A549 (cell line): ENCODE data around the gene TBC1D16. TPM values are rescaled to one million over a fixed set of nuclear protein-coding genes. Genes with fewer than 3 reads are reported as not detected.

Experiments
- ATAC-seq, 2 experiments: fragments of 200-7000 bp in 1 of 2; fragments of >200 bp in 1 of 2; cut with Nextera tagmentation in 1 of 2; cut with Tn5 transposase in 1 of 2; 3 replicates each; pipeline versions ENCODE4 v1.8.0 to v1.9.1; 2018 to 2020; ENCODE audit warnings: mild to moderate bottlenecking in 1 of 2, moderate library complexity in 1 of 2
- CTCF ChIA-PET: fragments of 300-600 bp; sonication (Branson Sonifier 250); formaldehyde crosslinking; extraction: SDS; loops from one replicate; lab custom pipeline; 2021; ENCODE audit warnings: antibody characterized with exemption, inconsistent platforms; lab: Yijun Ruan, JAX
- POLR2A ChIA-PET: fragments of 350-600 bp; formaldehyde crosslinking; extraction: SDS; loops from one replicate; lab custom pipeline; 2021; ENCODE audit warnings: antibody characterized with exemption, inconsistent platforms; lab: Yijun Ruan, JAX
- DNase-seq, 2 experiments: peaks; one replicate each; pipeline versions ENCODE4 v3.0.0 to v3.0.0-alpha.2; 2011 to 2016; ENCODE audit warnings: low read depth in 1 of 2, low spot score in 1 of 2
- FAIRE-seq: peaks from 2 replicates; lab custom pipeline; 2011; peaks lifted over from hg19 to GRCh38; lab: Jason Lieb, UNC
- H3K27ac ChIP-seq, 2 experiments: fragments of >200 bp; sonication (Bioruptor Twin); formaldehyde crosslinking; 3 replicates each; pipeline ENCODE4 v1.5.1; 2016 to 2017
- H3K4me1 ChIP-seq: fragments of >200 bp; sonication (Bioruptor Twin); formaldehyde crosslinking; 3 replicates; pipeline ENCODE4 v1.6.1; 2016
- H3K4me2 ChIP-seq: fragments of >200 bp; sonication (Bioruptor Twin); formaldehyde crosslinking; 3 replicates; pipeline ENCODE4 v1.6.1; 2016
- H3K4me3 ChIP-seq: fragments of >200 bp; sonication (Bioruptor Twin); formaldehyde crosslinking; 3 replicates; pipeline ENCODE4 v1.5.1; 2016
- H3K9me3 ChIP-seq: fragments of >200 bp; sonication (Bioruptor Twin); formaldehyde crosslinking; 3 replicates; pipeline ENCODE4 v1.6.1; 2016
- CBX8 ChIP-seq: fragments of 200-600 bp; sonication (generic); IDR thresholded peaks from 2 replicates; pipeline ENCODE4 v1.6.1; 2016
- EHF ChIP-seq: fragments of 250-450 bp; sonication (Bioruptor Pico); IDR thresholded peaks from 2 replicates; pipeline ENCODE4 v1.5.0; 2020; ENCODE audit warnings: mild to moderate bottlenecking
- EHMT2 ChIP-seq: fragments of 200-600 bp; sonication (generic); IDR thresholded peaks from 2 replicates; pipeline ENCODE4 v1.6.1; 2016; ENCODE audit warnings: antibody characterized with exemption, low read depth, mild to moderate bottlenecking, moderate library complexity
- FOXS1 ChIP-seq: fragments of 250-450 bp; sonication (Bioruptor Pico); IDR thresholded peaks from 2 replicates; pipeline ENCODE4 v1.5.0; 2020; ENCODE audit warnings: mild to moderate bottlenecking, moderate library complexity
- GATA3 ChIP-seq: IDR thresholded peaks from 2 replicates; pipeline ENCODE4 v1.6.1; 2012; ENCODE audit warnings: borderline replicate concordance
- RNF2 ChIP-seq: fragments of 200-600 bp; sonication (generic); IDR thresholded peaks from 2 replicates; pipeline ENCODE4 v1.6.1; 2016; ENCODE audit warnings: low read depth, mild to moderate bottlenecking, antibody characterized with exemption, moderate library complexity, borderline replicate concordance
- TP53 ChIP-seq: fragments of 250-450 bp; sonication (Bioruptor Pico); IDR thresholded peaks from 2 replicates; pipeline ENCODE4 v1.5.0; 2021; ENCODE audit warnings: mild to moderate bottlenecking, moderate library complexity
- ZFP36 ChIP-seq: fragments of 450-650 bp; IDR thresholded peaks from 2 replicates; pipeline ENCODE4 v1.6.1; 2014; ENCODE audit warnings: borderline replicate concordance; ENCODE audit not compliant: partially characterized antibody
- WGBS: methylation state at CpG from one replicate; pipeline ENCODE4 v1.1.6; 2017; ENCODE audit errors: missing lambda C conversion rate; 5-methylcytosine and 5-hydroxymethylcytosine counted together
- polyA plus RNA-seq, 4 experiments: library from polyadenylated mRNA; depleted of rRNA in 3 of 4; stranded (reverse); fragments of >200 nt; fragmentation: RNase III in 1 of 4; extraction: RNeasy Plus Mini Kit Qiagen cat#74134 plus additional on column Dnase treatment in 1 of 4; gene quantifications; 2 replicates in 3 of 4; 3 replicates in 1 of 4; pipeline ENCODE4 v1.2.3, GENCODE V29; 2011 to 2017
- TF ChIP-seq, protein P1 (sequence below): fragments of 200-600 bp; sonication (generic); IDR thresholded peaks from 2 replicates; pipeline ENCODE4 v1.6.1; 2016; ENCODE audit warnings: antibody characterized with exemption, mild to moderate bottlenecking, moderate library complexity
- TF ChIP-seq, protein P2 (sequence below): IDR thresholded peaks from 2 replicates; pipeline ENCODE4 v1.6.1; 2012
- TF ChIP-seq, protein P3 (sequence below): IDR thresholded peaks from 2 replicates; pipeline ENCODE4 v1.6.1; 2012; ENCODE audit warnings: low read depth, borderline replicate concordance
- TF ChIP-seq, protein P4 (sequence below): fragments of >200 bp; sonication (Bioruptor Twin); formaldehyde crosslinking; IDR thresholded peaks from 3 replicates; pipeline ENCODE4 v1.6.1; 2016
- TF ChIP-seq, protein P5 (sequence below): fragments of 250-450 bp; sonication (Bioruptor Pico); IDR thresholded peaks from 2 replicates; pipeline ENCODE4 v1.5.0; 2020; ENCODE audit warnings: low read depth, mild to moderate bottlenecking, moderate library complexity

TBC1D16 gene
- polyA plus RNA-seq, 2 of the 4 experiments (the other 2 are of a cell fraction) = 8.9 to 12.5 TPM

DNA sequence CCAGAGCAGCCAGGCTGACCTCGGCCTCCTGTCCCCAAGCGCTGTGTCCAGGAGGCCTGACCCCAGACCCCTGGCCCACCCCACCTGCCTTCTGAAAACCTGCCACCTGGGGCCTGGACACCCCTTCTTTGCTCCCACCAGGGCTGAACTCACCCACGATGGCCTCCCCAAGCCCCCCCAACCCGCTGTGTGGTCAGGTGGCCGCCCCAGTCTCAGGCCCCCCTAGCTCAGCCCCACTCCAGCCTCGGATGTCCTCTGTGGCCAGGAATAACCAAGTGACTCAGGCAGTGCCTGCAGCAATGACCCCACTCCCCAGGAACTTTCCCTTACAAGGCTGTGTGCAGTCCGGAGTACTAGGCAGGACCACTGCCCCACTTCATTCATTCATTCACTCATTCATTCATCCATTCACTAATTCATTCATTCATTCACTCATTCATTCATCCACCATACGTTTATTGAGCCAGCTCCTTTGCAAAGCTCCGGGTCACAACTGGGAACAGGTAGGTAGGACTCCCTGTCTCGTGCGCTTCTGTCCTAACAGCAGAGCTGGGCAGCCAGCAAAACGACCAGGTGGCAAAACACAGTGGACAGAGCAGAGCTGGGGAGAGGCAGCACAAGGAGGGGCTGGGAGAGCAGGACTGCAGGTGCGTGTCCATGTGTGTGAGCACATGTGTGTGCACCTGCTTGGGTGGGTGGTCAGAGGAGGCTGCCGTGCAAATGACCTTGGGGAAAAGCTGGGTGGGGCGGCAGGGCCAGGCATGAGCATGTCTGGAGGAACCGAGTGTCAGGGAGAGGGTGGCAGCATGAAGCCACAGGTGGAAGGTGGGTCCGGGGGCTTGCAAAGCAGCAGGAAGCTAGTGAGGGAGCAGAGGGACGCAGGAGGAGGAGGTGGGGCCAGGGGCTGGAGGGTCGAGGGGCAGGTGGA, 120.6 kb downstream of the TBC1D16 start (continued):
- TF ChIP-seq, protein P1, sequence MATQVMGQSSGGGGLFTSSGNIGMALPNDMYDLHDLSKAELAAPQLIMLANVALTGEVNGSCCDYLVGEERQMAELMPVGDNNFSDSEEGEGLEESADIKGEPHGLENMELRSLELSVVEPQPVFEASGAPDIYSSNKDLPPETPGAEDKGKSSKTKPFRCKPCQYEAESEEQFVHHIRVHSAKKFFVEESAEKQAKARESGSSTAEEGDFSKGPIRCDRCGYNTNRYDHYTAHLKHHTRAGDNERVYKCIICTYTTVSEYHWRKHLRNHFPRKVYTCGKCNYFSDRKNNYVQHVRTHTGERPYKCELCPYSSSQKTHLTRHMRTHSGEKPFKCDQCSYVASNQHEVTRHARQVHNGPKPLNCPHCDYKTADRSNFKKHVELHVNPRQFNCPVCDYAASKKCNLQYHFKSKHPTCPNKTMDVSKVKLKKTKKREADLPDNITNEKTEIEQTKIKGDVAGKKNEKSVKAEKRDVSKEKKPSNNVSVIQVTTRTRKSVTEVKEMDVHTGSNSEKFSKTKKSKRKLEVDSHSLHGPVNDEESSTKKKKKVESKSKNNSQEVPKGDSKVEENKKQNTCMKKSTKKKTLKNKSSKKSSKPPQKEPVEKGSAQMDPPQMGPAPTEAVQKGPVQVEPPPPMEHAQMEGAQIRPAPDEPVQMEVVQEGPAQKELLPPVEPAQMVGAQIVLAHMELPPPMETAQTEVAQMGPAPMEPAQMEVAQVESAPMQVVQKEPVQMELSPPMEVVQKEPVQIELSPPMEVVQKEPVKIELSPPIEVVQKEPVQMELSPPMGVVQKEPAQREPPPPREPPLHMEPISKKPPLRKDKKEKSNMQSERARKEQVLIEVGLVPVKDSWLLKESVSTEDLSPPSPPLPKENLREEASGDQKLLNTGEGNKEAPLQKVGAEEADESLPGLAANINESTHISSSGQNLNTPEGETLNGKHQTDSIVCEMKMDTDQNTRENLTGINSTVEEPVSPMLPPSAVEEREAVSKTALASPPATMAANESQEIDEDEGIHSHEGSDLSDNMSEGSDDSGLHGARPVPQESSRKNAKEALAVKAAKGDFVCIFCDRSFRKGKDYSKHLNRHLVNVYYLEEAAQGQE = no peak
- TF ChIP-seq, all 56 proteins: peak for 0

DNA sequence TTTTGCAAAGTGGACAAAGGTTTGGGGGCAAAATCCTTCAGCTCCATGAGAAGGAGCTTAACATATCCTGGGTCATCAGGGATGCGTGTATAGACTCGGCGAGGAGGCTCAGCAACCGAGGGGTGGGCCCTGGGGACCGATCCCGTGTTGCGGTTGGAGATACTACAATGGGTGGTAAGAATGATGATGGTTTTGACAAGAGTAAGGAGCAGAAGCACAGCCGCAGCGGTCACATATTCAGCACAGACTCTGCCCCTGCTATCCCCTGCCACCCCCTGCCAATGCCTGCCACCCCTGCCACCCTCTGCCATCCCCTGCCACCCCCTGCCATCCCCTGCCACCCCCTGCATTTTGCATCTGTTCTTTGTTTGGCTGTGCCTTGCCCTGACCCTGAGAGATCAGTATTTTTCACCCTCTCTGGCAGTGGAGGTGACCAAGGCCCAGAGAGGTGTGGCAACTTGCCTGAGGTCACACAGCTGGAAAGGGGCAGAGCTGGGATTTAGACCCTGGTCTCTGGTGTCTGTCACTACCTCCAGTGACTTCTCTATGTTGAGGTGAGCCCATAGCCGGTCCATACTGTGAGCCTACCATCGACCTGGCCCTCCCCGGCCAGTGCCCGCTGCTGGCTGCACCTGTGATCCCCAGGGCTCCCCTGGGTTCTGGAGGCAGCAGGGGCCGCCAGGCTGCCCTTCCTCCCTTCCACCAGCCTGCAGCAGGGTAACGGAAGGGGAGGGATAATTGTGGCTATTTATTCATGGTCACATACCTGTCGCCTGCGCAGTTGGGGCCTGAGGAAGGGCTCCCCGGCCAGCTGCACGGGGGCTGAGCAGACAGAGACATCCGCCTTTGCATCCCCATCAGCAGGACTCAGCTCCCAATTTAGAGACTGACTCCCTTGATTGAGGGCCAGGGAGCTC, 121.5 kb downstream of the TBC1D16 start:
- Histone ChIP-seq H3K4me1 (peaks cover 25% of the 10 kb centered on the region), H3K27ac (no peak overlapping the region; a peak in 1 of 6 replicates), H3K4me3 (no peak overlapping the region), H3K4me2 (no peak overlapping the region), H3K9me3 (no peaks in the 10 kb centered on the region)
- FAIRE-seq (no peak), ATAC-seq (no peak), DNase-seq (no peak)
- TF ChIP-seq, protein P2, sequence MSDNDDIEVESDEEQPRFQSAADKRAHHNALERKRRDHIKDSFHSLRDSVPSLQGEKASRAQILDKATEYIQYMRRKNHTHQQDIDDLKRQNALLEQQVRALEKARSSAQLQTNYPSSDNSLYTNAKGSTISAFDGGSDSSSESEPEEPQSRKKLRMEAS = no peak
- TF ChIP-seq ZFP36 = peak; percentile 60
- TF ChIP-seq, protein P3, sequence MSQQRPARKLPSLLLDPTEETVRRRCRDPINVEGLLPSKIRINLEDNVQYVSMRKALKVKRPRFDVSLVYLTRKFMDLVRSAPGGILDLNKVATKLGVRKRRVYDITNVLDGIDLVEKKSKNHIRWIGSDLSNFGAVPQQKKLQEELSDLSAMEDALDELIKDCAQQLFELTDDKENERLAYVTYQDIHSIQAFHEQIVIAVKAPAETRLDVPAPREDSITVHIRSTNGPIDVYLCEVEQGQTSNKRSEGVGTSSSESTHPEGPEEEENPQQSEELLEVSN = no peak
- POLR2A ChIA-PET = interaction anchor here (3.2 kb wide), 1 partner anchor 75 kb away, joined by 28 read pairs; the partner anchor contains the start of gene CBX4
- 79% methylated on average over 20 of the region's 20 CpGs for WGBS
- CTCF ChIA-PET = interaction anchor here (0.6 to 5.2 kb wide), 17 partner anchors 10 to 842 kb away, joined by 3 to 51 read pairs (median 6); partner anchors contain the start of gene CBX4

DNA sequence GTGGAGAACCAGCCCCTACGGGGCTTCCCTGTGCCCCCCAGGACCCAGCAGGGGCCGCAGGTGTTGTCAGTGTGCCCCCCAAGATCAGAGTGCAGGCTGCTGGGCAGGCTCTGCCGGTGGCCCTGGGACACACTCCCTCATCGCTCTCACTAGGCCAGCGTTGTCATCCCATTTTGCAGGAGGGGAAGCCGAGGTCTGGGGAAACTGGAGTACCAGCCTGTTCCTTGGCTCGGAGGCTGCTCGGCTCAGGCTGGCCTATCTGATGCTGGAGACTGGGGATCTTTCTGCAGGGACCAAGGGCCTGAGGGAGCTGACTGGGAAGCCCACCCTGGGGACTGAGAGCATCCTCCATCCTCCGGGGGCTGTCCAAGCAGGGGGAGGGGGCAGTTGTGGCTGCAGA, 122.2 kb downstream of the TBC1D16 start:
- CTCF ChIA-PET = interaction anchor here (0.7 to 5.2 kb wide), 6 partner anchors 25 to 163 kb away, joined by 3 to 44 read pairs (median 5); partner anchors contain the start of gene CBX4
- FAIRE-seq = no peak
- TF ChIP-seq TP53 (CRISPR knock-in tag) = no peak
- DNase-seq = no peak
- H3K4me3 ChIP-seq = no peak overlapping the region
- WGBS = 96% methylated on average over 5 of the region's 9 CpGs
- no peak overlapping the region for H3K27ac ChIP-seq
- H3K9me3 ChIP-seq = no peaks in the 10 kb centered on the region
- POLR2A ChIA-PET = interaction anchor here (3.2 kb wide), 1 partner anchor 74 kb away, joined by 28 read pairs; the partner anchor contains the start of gene CBX4
- no peak for ATAC-seq
- peaks cover 18% of the 10 kb centered on the region for H3K4me1 ChIP-seq
- no peak overlapping the region for H3K4me2 ChIP-seq

DNA sequence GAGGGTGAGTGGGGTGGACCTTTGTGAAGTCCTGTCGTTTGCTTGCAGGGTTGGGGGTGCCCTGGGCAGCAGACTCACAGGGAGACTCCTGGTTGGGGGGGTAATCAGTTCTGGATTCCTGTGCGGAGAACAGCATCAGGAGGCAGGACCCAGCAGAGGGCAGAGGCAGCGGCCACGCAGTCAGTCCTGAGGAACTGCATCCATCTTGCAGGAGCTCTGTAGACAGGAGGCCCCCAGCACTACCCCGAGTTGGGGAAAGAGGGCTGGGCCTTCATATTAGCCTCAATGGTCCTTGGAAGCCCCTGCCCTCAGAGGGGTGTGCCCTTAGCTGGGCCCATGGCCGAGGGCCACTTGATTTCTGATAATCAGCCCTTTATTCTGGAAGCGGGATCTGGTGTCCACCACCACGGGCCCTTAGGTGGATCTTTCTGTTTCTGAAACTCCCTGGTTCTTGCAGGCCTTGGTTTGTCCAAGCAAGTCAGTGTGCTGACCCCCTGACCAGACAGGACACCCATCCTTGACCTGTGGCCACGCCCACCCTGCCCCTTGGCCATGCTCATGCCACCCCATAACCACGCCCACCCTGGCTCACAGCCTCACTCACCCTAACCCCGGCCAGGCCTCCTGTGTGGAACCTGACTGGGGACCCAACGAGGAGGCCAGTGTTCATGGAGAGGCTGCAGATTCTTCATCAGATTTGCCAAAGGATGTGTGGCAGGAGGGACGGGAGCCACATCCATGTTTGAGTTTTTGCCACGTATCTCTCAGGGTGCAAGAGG, 122.9 kb downstream of the TBC1D16 start:
- H3K27ac ChIP-seq = no peak overlapping the region
- 78% methylated on average over 11 of the region's 14 CpGs for WGBS
- H3K4me3 ChIP-seq = no peak overlapping the region
- H3K4me1 ChIP-seq = peaks cover 21% of the 10 kb centered on the region
- CTCF ChIA-PET = interaction anchor here (1.2 to 5.2 kb wide), 2 partner anchors 65 to 73 kb away, joined by 3 to 44 read pairs; partner anchors contain the start of gene CBX4
- no peak for ATAC-seq
- FAIRE-seq = no peak
- no peaks in the 10 kb centered on the region for H3K9me3 ChIP-seq
- no peak for DNase-seq
- POLR2A ChIA-PET = no interaction called here
- no peak overlapping the region for H3K4me2 ChIP-seq
- TF ChIP-seq EHMT2 = no peak
- TF ChIP-seq, protein P4, sequence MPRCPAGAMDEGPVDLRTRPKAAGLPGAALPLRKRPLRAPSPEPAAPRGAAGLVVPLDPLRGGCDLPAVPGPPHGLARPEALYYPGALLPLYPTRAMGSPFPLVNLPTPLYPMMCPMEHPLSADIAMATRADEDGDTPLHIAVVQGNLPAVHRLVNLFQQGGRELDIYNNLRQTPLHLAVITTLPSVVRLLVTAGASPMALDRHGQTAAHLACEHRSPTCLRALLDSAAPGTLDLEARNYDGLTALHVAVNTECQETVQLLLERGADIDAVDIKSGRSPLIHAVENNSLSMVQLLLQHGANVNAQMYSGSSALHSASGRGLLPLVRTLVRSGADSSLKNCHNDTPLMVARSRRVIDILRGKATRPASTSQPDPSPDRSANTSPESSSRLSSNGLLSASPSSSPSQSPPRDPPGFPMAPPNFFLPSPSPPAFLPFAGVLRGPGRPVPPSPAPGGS = no peak
- TF ChIP-seq GATA3 = no peak
- TF ChIP-seq CBX8 = no peak
- TF ChIP-seq, protein P5, sequence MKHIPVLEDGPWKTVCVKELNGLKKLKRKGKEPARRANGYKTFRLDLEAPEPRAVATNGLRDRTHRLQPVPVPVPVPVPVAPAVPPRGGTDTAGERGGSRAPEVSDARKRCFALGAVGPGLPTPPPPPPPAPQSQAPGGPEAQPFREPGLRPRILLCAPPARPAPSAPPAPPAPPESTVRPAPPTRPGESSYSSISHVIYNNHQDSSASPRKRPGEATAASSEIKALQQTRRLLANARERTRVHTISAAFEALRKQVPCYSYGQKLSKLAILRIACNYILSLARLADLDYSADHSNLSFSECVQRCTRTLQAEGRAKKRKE (CRISPR knock-in tag) = no peak
- TF ChIP-seq EHF (CRISPR knock-in tag) = no peak
- TF ChIP-seq FOXS1 (CRISPR knock-in tag) = no peak
- TF ChIP-seq TP53 (CRISPR knock-in tag) = no peak
- no peak for TF ChIP-seq RNF2
